NCI-H446 (cell line): ENCODE measurements around the gene SLIT3.

Experiments
- DNase-seq, 2 experiments: peaks; one replicate each; lab custom pipeline; 2025; lab: John Stamatoyannopoulos, UW

Gene SLIT3

DNA sequence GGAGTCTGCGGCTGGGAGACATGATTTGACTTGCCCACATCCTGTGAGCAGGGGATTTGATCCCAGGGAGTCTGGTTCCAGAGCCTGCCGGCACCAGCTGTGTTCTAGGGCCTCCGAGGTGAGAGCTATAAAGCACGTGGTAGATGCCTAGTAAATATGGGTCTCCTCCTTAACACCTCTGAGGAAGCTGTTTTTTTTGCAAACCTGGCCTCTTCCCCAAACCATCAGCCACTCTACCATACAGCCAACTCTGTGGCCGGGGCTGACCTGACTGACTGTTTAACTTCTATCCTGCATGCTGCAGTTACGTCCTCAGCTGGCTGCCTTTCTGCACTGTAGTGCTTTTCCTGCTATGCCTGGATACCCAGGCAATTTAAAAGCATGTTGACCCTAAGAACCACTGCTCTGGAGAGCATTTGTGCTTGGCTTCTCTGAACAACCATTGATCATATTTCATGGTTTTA, 220.5 kb downstream of the SLIT3 start:
- no peak for DNase-seq

DNA sequence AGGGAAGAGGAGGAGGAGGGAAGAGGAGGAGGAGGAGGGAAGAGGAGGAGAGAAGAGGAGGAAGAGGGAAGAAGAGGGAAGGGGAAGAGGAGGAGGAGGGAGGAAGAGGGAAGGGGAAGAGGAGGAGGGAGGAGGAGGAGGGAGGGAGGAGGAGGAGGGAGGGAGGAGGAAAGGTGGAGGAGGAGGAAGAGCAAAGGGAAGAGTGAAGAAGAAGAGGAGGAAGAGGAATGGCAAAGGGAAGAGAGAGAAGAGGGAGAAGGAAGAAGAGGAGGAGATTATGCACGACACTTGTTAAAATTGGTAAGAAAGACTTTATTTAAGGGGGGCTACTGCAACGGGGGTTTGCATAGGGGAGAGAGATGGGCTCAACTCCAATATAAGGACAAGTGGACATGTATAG, 221.2 kb downstream of the SLIT3 start:
- DNase-seq = no peak

DNA sequence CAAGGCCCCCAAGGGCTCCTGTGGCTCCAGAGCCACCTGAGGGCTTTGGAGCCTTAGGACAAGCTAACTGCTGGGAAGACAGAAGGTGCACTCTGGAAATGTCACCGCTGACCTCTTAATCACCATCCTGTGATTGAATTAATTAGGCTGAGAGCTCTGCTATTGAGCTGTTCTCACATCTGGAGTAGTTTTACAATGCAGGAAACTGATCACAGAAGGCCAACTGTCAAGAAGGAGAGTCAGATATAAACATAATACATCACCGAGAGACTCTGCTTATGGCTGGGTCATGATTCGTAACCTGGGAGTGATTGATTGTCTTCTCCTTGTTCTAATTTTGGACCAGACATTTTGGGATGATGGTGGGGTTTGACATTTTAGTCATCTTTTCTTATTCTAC, 226.1 kb downstream of the SLIT3 start:
- DNase-seq = no peak

DNA sequence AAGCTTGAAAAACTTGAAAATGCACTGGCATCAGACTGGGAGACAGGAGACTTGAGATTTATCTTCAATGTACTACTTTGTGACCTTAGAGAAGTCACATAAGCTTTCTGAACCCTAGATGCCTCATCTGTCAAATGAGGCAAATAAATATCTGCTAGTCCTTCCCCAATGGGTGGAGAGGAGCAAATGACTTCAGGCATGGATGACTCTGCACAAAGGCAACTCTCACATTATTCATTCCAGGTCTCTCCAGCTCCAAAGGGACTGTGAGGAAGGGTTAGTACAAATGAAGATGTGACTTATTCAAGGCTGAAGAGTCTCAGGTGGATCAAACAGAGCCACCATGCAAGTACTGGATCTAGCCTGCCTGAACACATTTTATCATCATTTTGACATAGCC, 228.7 kb downstream of the SLIT3 start:
- DNase-seq = no peak

DNA sequence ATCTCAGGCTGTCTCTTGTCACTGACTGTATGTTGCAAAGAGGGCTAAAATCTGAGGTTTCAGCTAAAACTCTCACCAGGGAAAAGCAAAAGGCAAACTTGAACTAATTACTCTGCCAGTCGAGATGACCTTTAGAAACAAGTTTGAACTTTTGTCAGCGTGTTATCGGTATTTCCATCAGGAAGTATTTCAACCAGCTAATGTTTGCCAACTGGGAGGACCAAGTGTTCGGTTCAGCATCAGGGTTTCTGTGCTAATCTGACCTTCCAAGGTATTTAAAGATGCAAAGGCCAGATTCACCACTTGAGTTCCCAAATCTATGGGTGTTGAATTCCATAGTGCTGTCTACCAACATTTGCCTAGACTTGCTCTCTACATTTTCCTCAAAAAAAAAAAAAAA, 230.5 kb downstream of the SLIT3 start:
- DNase-seq = no peak

DNA sequence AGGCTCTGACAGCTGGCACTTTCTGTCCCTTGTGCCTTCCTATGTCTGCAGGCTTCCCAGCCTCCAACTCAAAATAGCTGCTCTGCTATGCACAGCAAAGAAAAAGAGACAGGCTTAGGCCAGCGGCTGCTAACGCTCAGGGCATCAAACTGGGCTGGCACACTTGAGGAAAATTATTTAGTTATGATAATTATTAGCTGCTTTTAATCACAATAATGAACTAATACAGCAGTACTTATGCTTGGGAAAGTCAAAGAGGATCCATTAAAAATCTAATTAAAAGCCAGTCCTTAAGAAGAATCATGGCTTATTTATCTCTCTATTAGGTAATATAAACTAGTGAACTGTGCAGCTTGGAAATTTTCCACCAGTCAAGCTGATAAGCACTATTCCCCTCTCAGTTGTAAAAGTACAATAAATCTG, 233.2 kb downstream of the SLIT3 start:
- no peak for DNase-seq

DNA sequence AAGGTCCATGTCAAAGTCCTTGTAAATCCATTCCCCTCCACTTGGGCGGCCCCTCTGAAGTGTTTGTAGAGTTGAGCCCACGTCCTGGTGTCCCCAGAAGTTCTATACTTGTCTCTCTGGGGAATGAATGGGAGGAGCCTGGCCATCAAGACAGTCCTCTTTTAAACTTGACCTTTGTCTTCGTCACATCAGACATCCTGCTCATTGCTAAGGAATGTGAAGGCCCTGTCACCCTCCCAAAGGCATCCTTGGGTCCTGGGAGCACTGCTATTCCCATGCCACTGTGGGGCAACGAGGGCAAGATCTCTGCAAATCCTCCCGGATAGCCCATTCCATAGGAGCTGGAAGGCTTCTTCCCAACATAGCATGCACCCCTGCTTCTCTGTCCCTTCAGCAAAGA, 235.5 kb downstream of the SLIT3 start:
- no peak for DNase-seq

DNA sequence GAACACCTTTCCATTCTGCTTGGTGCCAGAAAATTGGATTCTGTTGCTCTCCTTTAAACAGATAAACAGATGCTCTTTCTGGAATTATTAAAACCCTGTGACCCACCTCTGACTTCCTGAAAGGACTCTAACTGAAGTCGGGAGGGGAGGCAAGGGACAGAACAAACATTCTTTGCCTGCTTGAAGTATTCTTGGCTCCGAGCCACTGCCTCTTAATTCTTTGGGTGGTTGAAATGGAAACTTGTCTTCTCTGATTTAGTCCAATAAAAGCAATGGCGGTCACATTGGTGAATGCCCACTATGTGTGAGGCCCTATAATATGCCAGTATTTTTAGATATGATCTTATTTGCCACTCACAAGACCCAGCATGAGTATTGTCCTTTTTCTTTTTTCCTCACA, 236.8 kb downstream of the SLIT3 start:
- no peak for DNase-seq

DNA sequence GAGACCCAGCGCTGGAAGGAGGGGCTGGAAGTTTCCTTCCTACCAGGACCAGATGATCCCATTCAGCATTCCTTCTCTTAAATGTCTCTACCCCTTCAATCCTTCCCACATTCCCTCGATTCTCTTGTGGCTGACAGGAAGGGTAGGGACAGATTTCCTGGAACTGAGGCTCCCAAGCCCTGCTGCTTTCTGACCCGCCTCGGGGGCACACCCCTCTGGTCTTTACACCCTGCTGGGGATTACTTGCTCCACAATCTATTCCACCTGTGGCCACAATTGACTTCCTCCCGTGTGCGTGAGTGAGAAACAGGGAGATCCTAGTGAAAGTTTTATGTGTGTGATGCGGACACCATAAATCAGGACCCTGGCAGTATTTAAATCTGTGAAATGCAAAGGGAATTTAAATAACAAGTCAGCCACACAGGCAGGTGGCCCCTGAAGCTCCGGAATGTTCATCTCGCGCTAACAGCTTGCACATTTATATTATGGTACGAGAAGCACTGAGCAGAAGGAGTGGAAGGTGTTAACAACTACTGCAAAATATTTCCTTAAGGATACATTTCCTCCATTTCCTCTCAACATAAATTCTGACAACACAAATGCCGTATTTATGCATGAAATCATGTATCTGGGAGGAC, 237.5 kb downstream of the SLIT3 start:
- no peak for DNase-seq

DNA sequence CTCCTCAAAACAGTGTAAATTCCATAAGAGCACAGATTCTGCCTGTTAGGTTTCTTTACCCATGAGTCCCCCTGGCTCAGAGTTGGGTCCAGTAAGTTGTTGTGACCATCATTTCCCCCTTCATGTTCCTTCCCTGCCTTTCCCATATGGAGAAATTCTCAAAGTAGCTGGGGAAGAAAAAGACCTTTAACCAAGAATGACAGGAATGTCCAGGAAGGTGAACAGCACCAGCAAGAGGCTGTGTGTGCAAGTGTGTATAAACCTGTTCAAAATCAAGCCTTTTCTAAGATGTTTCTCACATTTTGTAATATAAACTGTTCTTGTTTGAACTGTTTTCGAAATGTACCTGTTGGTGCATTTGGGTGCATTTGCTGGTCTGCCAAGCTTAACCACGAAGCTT, 238.2 kb downstream of the SLIT3 start:
- DNase-seq = no peak

DNA sequence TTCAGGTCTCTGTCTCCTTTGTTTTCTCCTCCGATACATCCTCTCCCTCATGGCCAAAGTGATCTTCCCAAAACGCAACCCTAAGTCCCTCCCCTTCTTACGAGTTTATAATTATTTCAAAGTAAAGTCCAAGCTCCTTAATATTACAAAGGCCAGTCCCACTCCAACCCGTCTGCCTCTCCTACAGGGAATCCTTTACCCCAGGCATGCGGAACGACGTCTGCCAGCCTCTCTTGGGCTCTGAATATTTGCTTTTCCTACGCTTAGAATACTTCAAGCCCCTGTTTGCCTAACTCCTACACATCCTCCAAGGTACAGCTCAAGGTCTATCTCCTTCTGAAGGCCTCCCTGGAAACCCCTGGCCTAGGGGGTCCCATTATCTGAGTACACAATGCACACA, 246.4 kb downstream of the SLIT3 start:
- no peak for DNase-seq

DNA sequence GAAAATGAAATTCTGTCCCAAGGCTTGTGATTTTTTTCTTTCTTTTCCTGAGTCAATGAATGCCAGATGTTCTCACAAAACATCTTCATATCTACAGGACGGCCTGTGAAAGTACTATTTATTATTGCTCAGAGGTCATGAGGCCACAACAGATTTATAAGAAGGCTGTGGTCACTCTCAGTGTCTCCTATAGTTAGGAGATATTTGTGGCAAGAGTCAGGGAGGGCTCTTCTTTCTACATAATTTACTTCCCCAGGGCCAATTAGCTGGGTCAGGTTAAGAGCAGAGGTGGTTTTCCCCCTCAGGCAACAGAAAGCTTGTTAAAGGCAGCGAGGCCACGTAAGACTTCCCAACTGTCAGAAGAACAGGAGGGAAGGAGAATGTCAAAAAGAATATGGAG, 248.7 kb downstream of the SLIT3 start:
- no peak for DNase-seq

DNA sequence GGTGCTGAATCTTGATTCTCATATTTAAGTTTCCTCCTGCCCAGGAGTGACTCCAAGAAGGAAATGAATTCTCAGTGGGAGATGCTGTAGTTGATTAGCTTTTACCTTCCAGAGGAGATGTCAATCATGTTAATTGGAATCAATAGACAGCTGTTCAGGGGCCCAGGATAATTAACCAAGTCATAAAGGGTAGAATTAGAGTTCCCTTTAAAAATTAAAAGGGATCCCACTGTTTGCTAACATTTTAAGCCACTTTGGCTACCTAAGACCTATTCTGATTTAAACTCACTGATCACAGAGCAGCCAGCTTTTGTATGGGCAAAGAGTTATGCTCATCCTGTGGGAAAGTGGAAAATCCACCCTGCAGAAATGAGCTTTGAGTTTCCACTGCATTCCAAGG, 249.6 kb downstream of the SLIT3 start:
- no peak for DNase-seq

DNA sequence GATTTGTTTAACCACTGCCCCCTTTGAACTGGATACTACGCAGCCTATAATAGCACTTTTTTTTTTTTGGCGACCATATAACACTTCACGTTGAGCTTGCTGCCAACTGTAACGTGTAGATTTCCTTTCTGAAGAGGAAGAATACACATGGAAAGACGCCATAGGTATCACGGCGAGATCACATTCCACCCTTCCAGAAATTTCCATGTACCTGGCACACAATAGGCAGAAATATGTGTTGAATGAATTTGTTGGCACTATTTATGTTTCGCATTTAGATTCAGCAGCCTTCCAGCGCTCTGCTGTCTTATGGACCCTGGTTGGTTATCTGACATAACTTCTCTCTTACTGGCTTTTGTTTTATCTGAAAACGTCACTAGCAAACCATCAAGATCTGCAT, 250.3 kb downstream of the SLIT3 start:
- DNase-seq = no peak

DNA sequence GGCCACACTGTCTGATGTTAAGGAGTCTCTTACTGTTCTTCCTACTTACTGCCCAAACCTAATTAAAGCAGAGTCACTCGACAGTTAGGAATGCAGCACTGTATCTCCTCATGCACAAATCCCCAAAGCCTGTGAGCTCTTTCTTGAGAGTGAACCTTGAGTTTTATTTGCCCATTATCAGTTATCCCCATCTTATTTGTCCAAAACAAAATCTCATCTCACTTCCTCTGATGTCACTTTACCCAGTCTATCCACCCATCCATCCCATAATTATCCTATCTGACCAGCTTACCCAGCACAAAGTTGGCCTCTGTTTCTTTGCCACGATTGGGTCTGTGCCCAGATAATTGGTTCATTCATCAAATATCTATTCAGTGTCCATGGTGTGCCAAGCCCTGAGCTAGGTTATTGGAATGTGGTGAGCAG, 250.8 kb downstream of the SLIT3 start:
- DNase-seq = no peak

DNA sequence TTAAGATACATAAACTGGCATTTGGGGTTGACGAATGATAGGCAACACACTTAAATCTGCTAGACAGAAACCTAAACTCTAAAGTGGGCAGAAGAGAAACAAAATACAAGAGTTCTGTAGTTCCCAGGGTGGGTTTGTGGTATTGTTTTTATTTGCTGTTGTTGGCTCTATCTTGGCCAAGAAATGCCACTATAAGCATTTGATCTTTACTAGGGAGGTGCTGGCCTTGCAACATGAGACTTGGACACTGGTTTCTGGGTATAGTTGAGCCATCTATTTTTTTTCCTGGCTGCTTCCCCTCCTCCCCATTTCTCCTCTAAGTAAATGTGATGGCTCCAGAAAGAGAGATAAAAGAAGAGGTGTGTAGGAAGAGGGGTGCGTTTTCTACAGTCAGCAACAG, 251.2 kb downstream of the SLIT3 start:
- no peak for DNase-seq

DNA sequence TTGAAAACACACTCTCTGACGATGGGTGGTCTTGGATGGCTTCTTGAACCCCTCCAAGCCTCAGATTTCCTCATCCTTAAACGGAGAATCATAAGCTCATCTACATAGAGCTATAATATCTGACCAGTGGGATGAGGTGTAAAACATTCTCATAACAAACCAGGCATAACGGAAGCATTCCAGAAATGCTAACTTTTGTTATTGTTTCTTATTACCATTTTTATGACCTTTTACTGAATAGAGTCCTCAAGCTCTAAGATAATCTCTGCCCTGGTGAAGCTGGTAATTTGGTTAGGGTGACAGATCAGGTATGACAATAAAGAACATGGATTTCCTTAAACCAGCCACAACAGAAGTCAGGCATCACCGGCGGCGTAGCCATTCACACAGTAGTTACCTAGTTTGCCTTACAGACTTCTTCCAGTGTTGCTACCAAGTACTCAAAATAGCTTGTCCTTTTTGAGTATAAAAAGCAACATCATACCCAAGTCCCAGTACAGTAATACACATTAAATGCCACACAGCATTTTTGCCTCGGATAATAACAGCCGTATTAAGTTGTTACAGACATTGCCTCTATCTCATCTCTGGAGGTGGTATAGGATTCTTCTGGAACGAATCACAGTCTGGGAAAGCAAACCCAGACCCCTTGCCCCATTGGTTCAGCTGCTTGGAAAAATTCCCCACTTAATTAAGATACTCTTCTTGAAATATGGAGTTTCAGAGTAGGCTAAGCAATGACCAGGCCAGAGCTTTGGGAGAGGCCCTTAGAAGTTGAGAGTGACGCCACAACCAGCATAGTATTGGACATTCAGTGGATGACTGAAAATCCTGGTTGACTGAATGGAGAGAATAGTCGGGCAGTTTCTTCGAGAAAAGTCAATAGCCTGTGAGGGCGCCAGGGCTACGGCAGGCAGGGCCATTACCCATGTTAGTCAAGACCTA, 252.5 kb downstream of the SLIT3 start:
- no peak for DNase-seq

DNA sequence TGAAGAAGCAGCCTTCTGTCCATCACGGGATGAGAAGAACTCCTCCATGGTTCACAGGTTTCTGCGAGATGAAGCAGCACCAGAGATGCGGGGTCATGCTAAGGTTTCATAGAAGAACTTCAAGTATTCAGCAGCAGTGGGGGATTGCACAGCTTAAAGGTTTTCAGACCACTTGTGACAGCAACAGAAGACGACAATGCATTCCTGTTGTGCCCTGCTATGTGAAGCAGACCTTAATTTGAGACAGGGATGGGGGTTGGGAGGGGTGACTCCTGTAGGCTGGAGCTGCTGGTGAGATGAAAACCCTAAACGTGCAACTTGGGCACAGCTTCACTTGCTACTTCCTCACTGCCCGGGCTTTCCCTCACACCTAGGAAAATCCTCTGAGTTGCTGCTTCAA, 256.0 kb downstream of the SLIT3 start:
- no peak for DNase-seq

DNA sequence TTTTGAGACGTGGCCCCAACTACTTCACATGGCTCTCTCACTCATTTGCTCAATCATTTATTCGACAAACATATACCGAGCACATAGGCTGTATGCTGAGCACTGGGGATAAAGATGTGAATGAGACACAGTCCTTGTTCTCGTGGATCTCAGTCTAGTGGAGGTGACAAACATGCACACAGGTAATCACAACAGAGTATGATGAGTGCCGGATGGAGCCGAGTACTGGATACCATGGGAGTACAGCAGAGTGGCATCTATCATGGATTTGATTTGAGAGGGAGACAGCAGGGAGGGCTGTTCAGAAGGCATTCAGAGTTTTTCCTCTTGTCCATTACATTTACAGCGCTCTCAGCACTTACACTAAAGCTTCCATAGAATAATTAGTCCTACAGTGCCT, 259.8 kb downstream of the SLIT3 start:
- no peak for DNase-seq

DNA sequence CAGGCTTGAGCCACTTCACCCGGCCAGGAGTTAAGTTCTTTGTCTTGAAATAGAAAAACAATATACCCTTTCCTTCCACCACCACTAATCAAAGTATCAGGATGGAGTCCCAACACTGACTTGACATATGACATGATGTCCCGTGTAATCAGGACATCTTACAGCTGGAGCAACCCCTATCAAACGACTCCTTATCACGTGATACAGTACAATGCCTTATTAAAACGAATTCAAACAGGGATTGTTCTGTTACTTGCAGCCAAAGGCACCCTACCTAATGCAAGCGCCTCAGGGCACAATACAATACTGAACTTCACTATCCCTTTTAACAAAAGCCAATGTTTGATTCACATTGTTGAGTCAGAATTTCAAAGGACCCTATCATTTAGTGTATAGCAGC, 261.3 kb downstream of the SLIT3 start:
- no peak for DNase-seq

DNA sequence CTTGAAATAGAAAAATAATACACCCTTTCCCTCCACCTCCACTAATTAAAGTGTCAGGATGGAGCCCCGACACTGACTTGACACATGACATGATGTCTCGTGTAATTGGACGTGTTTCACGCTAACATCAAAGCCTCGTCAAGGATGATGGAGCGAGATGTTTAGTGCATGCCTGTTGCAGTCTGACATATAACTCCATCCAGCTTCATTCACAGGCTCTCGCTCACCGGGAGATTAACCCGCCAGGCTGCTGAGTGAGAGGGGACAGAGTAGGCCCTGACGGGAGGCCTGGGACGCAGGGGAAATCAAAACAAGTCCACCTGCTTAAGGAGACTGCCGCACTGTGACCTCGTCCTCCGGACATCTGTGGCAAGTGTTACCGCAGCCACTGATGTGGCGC, 263.5 kb downstream of the SLIT3 start:
- DNase-seq = no peak

DNA sequence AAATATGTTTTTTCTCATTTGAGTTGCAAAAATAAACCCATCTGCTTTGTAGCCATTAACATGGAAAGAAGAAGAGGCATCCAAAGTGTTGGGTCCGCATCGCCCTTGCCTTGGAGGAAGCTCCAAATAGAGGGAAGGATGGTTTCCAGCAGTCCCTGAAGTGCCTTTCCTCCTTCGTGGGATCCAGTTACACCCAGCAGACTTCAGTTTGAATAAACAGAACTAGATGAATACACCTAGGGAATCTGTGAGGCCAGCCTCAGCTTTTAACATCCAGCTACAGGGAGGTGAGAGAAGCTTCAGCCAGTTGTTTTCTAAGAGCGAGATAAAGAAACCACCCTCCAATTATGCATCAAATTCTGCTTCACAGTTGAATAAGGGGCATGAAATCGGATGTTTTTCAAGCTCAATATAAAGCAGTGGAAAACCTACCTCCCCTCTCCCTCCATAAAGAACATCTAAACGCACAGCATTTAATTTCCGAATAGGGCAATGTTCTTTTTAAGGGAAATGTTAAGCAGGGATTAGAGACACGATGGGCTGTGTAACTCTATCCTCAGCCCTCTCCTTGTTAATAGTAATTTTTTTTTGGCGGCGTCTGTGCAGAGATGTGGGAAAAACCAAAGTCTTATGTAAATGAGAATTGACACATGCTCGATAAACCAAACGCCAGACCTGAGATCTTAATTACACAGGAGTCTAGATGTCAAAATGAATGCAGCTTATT, 264.7 kb downstream of the SLIT3 start:
- no peak for DNase-seq
